VCaP (cell line): ENCODE data around the gene NYAP1.
"Not testable (repeated sequence)": the region's sequence is repeated elsewhere in the genome, so short reads cannot be mapped to it uniquely, and the experiment has no call there.

Source experiments
- H3K27ac ChIP-seq: fragments of 450-650 bp; 2 replicates; pipeline ENCODE4 v1.5.1; 2017
- TF ChIP-seq, protein P1 (sequence below): fragments of 450-650 bp; conservative IDR thresholded peaks from 2 replicates; pipeline ENCODE4 v1.5.1; 2017; ENCODE audit warnings: mild to moderate bottlenecking, moderate library complexity

NYAP1 gene

DNA sequence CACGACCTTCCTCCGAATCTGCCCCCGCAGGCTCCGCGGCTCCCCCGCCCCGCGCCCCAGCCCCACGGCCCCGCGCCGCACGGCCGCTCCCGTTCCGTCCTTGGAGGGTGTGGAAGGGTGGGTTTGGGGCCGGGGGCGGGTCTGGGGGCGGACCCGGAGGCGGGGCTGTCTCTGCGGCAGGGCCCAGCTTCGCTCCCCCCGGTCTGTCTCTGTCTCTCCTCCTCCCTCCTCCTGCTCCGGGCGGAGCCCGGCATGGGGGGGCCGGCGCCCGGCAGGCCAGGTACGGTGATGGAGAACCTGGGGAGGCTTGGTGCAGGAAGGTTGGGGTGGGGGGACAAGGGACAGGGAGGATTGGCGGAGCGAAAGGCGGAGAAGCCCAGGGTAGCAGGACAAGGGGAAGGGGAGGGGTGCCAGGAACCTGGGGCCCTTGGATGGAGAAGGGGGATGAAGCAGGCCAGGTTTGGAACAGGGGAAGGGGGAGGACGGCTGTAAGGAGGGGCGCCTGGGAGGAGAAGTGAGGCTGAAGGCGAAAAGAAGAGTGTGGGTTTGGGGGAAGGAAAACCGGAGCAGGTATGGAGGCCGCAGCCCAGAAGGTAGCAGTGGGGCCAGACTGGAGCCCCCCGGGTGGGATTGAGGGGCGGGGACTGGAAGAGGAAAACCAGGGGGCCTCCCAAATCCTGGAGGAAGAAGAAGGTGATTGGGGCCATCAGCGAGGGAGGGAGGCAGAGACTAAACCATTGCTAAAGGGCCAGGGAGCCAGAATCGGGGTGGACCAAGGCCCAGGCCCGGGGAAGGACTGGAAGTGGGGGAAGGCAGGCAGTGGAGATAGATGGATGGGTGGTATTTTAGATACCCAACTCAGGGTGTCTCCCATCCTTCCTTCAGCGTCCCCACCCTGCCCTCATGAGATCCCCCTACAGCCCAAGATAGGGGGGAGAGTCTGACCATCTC lies at the start of gene NYAP1:
NYAP1 (plus strand) TSS at position 206 of the 951 bp plus-strand sequence. CDS start 1,385 bp downstream, outside the sequence.
- TF ChIP-seq, protein P1, sequence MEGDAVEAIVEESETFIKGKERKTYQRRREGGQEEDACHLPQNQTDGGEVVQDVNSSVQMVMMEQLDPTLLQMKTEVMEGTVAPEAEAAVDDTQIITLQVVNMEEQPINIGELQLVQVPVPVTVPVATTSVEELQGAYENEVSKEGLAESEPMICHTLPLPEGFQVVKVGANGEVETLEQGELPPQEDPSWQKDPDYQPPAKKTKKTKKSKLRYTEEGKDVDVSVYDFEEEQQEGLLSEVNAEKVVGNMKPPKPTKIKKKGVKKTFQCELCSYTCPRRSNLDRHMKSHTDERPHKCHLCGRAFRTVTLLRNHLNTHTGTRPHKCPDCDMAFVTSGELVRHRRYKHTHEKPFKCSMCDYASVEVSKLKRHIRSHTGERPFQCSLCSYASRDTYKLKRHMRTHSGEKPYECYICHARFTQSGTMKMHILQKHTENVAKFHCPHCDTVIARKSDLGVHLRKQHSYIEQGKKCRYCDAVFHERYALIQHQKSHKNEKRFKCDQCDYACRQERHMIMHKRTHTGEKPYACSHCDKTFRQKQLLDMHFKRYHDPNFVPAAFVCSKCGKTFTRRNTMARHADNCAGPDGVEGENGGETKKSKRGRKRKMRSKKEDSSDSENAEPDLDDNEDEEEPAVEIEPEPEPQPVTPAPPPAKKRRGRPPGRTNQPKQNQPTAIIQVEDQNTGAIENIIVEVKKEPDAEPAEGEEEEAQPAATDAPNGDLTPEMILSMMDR = no peak
- peak within 1 kb of the TSS; percentile 97 for H3K27ac ChIP-seq

DNA sequence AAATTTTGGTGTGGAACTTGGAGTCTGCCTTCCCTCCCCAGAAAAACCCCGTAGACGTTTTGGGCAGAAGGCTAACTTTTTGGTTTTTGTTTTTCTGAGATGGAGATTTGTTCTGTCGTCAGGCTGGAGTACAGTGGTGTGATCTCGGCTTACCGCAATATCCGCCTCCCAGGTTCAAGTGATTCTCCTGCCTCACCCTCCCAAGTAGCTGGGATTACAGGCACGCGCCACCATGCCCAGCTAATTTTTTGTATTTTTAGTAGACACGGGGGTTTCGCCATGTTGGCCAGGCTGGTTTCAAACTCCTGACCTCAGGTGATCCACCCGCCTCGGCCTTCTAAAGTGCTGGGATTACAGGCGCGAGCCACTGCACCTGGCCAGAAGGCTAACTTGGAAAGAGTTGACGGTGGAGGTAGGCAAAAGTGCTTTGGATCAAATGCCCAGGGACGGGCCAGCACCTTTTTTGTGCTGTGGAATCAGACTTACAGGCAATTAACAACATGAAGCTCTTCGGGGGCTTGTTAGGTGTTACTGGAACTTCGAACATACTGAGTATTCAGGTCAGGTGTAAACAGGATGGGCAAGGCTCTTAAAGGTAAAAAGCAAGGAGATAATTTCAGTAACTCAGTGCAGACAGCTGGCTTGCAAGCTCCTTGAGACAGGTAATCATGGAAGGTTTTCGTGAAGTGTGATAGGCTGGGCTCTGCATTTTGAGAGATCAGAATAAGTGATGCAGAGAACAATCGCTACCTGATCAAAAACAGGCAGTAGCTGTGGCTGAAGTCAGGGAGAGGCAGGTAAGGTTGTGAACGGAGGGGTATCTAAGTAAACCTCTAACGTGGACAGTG lies 49.2 kb upstream of the NYAP1 start:
- TF ChIP-seq, protein P1 = no peak
- H3K27ac ChIP-seq = peak overlapping the region; percentile 100

DNA sequence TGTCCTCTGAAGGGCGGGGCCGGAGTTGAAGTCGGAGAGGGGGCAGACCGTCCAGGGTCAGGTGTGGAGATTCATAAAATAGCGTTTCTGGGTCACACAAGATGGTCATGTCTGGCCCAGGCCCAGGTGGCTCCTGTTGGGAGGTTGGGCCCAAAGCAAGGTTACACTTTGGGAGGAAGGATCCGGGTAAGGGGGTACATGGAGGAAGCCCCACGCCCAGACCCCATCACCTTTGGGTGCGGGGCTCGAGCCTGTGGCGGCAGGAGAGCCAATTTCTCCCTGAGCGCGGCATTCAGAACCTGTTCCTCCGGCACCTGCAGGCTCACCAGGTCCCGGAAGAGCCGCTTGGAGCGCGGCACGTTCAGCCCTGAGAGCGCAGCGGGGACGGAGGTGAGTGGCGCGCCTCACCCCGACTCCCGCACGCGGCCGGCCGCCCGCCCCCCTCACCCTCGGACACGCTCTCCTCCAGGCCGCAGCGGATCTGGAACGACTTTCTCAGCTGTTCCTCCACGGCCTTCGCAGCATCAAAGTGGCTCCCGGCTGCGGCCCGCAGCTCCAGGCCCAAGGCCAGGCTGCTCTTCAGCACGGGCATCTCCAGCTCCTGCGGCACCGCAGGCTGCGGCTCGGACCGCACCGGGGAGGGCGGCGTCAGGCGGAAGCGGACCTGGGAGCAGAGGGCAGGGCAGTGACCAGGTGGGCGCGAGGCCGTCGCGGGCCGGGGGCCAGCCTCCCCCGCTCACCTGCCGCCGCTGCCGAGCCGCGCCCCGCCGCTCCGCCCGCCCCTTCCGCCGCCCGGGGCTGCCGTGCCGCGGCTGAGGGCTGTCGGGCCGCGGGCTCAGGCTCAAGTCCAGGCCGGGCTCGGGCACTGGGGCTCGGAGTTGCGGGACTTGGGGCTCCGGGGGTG lies 48.1 kb upstream of the NYAP1 start:
- peak overlapping the region; percentile 100 for H3K27ac ChIP-seq
- TF ChIP-seq, protein P1 = no peak

GRCh38 chr7:100437150-100438100 lies 46.3 kb upstream of the NYAP1 start:
- TF ChIP-seq, protein P1 = no peak
- H3K27ac ChIP-seq = peak overlapping the region; percentile 100

- TF ChIP-seq, protein P1 = no peak
- H3K27ac ChIP-seq = no peak overlapping the region
These were observed 45.6 kb upstream of the NYAP1 start for GRCh38 chr7:100438172-100438571.

DNA sequence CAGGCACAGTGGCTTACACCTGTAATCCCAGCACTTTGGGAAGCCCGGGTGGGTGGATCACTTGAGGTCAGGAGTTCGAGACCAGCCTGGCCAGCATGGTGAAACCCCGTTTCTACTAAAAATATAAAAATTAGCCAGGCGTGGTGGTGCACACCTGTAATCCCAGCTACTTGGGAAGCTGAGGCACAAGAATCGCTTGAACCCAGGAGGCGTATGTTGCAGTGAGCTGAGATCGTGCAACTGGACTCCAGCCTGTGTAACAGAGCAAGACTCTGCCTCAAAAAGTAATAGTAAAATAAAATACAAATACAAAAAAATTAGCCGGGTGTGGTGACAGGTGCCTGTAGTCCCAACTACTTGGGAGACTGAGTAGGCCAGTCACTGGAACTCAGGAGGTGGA lies 45.0 kb upstream of the NYAP1 start:
- H3K27ac ChIP-seq = not testable (repeated sequence)

DNA sequence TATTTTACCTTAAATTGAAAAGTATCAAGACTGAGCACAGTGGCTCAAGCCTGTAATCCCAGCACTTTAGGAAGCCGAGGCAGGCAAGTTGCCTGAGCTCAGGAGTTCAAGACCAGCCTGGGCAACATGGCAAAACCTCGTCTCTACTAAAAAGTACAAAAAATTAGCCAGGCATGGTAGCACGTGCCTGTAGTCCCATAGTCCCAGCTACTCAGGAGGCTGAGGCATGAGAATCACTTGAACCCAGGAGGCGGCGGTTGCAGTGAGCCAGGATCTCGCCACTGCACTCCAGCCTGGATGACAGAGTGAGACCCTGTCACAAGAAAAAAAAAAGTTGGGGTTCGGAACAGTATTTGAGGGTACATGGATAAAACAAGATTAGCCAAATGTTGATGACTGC lies 44.5 kb upstream of the NYAP1 start:
- H3K27ac ChIP-seq = not testable (repeated sequence)
